Stomach (tissue), 19 donors: ENCODE data around the gene NXN. TPM values are rescaled to one million over a fixed set of nuclear protein-coding genes. Genes with fewer than 3 reads are reported as not detected.

Experiments used
- DNase-seq, 2 donors: peaks; one replicate each; pipeline versions ENCODE4 v3.0.0 to v3.0.0-alpha.2; 2013 to 2019
- H3K27ac ChIP-seq, 5 donors: fragments of 200-600 bp in 4 of 5; sonication (generic) in 4 of 5; one replicate each; pipeline ENCODE4 v1.5.1; 2013 to 2019; ENCODE audit warnings: mild to moderate bottlenecking in 1 of 5, moderate library complexity in 1 of 5
- H3K27me3 ChIP-seq, 3 donors: fragments of 200-600 bp; sonication (generic); one replicate each; pipeline ENCODE4 v1.5.1; 2017 to 2019; ENCODE audit warnings: mixed run types in 1 of 3
- H3K36me3 ChIP-seq, 4 donors: fragments of 200-600 bp; sonication (generic); 1 replicate in 3 of 4; 2 replicates in 1 of 4; pipeline ENCODE4 v1.5.1; 2016 to 2019
- H3K4me1 ChIP-seq, 4 donors: fragments of 200-600 bp; sonication (generic); one replicate each; pipeline ENCODE4 v1.5.1; 2016 to 2019
- H3K4me3 ChIP-seq, 4 donors: fragments of 200-600 bp; sonication (generic) in 3 of 4; one replicate each; pipeline ENCODE4 v1.5.1; 2016 to 2019; ENCODE audit warnings: mild to moderate bottlenecking in 1 of 4
- H3K9me3 ChIP-seq, 4 donors: fragments of 200-600 bp; sonication (generic); one replicate each; pipeline ENCODE4 v1.5.1; 2016 to 2019
- CTCF ChIP-seq, 7 experiments: fragments of 450-650 bp in 4 of 7; fragments of 200-600 bp in 3 of 7; sonication (generic) in 3 of 7; IDR thresholded peaks; one replicate each; pipeline ENCODE4 v1.5.1; 2016 to 2019; ENCODE audit warnings: antibody characterized with exemption in 7 of 7, control low read depth in 2 of 7, mild to moderate bottlenecking in 1 of 7
- EP300 ChIP-seq: sonication (generic); formaldehyde crosslinking; IDR thresholded peaks from one replicate; pipeline ENCODE4 v1.6.1; 2017; ENCODE audit warnings: antibody characterized with exemption
- POLR2A ChIP-seq, 4 donors: fragments of 450-650 bp; IDR thresholded peaks; one replicate each; pipeline ENCODE4 v1.6.1; 2016; ENCODE audit warnings: antibody characterized with exemption in 4 of 4, control low read depth in 2 of 4, mild to moderate bottlenecking in 1 of 4, moderate library complexity in 1 of 4
- POLR2AphosphoS5 ChIP-seq, 3 donors: sonication (generic); formaldehyde crosslinking; IDR thresholded peaks; one replicate each; pipeline ENCODE4 v1.6.1; 2016; ENCODE audit warnings: antibody characterized with exemption in 3 of 3
- WGBS, 5 donors: extraction: QIAGEN DNeasy Blood & Tissue Kit in 3 of 5; methylation state at CpG; one replicate each; pipeline versions ENCODE4 v1.1.5 to v1.1.7; 2013 to 2018; 5-methylcytosine and 5-hydroxymethylcytosine counted together
- intact Hi-C: fragments of 100-400 bp; cut with DNase I; formaldehyde crosslinking; loops from one replicate; pipeline ENCODE4 v1.15.1; 2023; ENCODE audit warnings: low total_unique reads
- long read RNA-seq, 10 donors: transcript quantifications; one replicate each; lab custom pipeline, GENCODE V29; 2026
- polyA plus RNA-seq, 3 donors: library from polyadenylated mRNA; stranded (reverse); fragments of 200-250 nt; gene quantifications; one replicate each; pipeline ENCODE4 v1.2.3, GENCODE V29; 2013
- total RNA-seq, 5 donors: library from RNA; depleted of rRNA; stranded (reverse); fragments of >200 nt; gene quantifications; one replicate each; pipeline versions ENCODE4 v1.1.0 to v1.2.3, GENCODE V29; 2014 to 2016
- donor health status: healthy with polysubstance abuse.
- donor health status: Bipolar disorder and iron deficiency.
- donor health status: healthy.

The NXN gene
- total RNA-seq = 10 to 100 TPM; 21.0 to 47.8 (median 26.9) TPM
- polyA plus RNA-seq = 10 to 100 TPM; 17.9 to 33.8 (median 23.2) TPM
- long read RNA-seq, donor 1, transcript NXN-201 (8 exons, 3,036 nt) = major isoform, 6 of 8 reads
- long read RNA-seq, donor 1, partial matches to known transcripts = 0 of 8 reads
- long read RNA-seq, donor 1, other reads (novel, unspliced or antisense) = 0 of 8 reads
- long read RNA-seq, donor 2, partial matches to known transcripts = 0 of 5 reads
- long read RNA-seq, donor 2, other reads (novel, unspliced or antisense) = 0 of 5 reads
- long read RNA-seq, donor 3, transcript NXN-201 (8 exons, 3,036 nt) = major isoform, 5 of 6 reads
- long read RNA-seq, donor 3, partial matches to known transcripts = 0 of 6 reads
- long read RNA-seq, donor 3, other reads (novel, unspliced or antisense) = 0 of 6 reads
- long read RNA-seq, donor 4 = 0 reads
- long read RNA-seq, donor 5, transcript NXN-201 (8 exons, 3,036 nt) = major isoform, 7 of 9 reads
- long read RNA-seq, donor 5, partial matches to known transcripts = 0 of 9 reads
- long read RNA-seq, donor 5, other reads (novel, unspliced or antisense) = 0 of 9 reads
- long read RNA-seq, donor 6, transcript NXN-201 (8 exons, 3,036 nt) = major isoform, 11 of 23 reads
- long read RNA-seq, donor 6, partial matches to known transcripts = 11 of 23 reads
- long read RNA-seq, donor 6, other reads (novel, unspliced or antisense) = 0 of 23 reads
- long read RNA-seq, donor 7, transcript NXN-201 (8 exons, 3,036 nt) = major isoform, 12 of 13 reads
- long read RNA-seq, donor 7, partial matches to known transcripts = 0 of 13 reads
- long read RNA-seq, donor 7, other reads (novel, unspliced or antisense) = 0 of 13 reads
- long read RNA-seq, donor 8, transcript NXN-201 (8 exons, 3,036 nt) = major isoform, 6 of 7 reads
- long read RNA-seq, donor 8, partial matches to known transcripts = 0 of 7 reads
- long read RNA-seq, donor 8, other reads (novel, unspliced or antisense) = 0 of 7 reads
- long read RNA-seq, donor 9, transcript NXN-201 (8 exons, 3,036 nt) = major isoform, 5 of 6 reads
- long read RNA-seq, donor 9, partial matches to known transcripts = 0 of 6 reads
- long read RNA-seq, donor 9, other reads (novel, unspliced or antisense) = 0 of 6 reads
- long read RNA-seq, donor 10, transcript NXN-201 (8 exons, 3,036 nt) = major isoform, 5 of 5 reads
- long read RNA-seq, donor 10, partial matches to known transcripts = 0 of 5 reads
- long read RNA-seq, donor 10, other reads (novel, unspliced or antisense) = 0 of 5 reads

DNA sequence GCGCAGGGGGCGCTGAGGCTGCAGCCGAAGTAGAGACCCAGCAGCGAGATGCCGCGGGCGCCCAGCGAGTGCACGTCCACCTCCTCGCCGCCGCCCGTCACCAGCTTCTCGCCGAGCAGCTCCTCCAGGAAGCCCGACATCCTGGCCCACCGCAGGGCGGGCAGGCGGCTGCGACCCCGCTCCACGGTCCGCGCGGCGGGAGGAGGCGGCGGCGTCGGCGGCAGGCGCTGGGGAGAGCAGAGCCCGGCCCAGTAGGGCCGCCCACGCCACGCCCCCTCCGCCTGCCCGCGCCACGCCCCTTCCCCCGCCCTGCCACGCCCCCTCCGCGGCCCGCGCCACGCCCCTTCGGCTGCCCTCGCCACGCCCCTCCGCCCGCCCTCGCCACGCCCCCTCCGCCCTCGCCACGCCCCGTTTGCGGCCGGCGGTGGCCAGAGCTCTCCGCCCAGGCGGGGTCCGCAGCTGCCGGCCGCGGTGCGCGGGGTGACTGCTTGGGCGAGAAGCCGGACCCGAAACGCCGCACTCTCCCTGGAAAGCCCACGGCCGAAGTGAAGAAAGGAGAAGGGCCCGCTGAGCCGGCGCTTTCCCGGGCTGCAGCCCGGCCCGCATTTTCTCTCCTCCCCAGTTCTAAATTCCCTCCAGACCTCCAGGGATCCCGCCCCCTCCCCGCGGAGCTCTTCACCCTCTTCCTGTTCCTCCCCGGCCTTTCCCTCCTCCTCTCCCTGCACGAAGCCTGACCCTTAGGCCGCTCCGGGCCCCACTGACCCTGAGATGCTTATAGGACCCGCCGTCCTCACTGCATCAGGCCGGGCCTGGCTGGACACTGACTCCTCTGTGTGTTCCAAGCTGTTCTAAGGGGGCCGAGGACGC lies at the start of gene NXN:
Gene NXN (minus strand): TSS at position 238 of the 867 bp plus-strand sequence.
- intact Hi-C loops = no loop called here
- H3K36me3 ChIP-seq = no peaks in the 10 kb centered on the region
- DNase-seq = peak; percentile 91 to 95
- no peaks in the 10 kb centered on the region for H3K9me3 ChIP-seq
- 2 to 4% (median 2%) methylated on average over 15 to 94 of the region's 94 CpGs for WGBS, 5 donors
- TF ChIP-seq CTCF (IDR thresholded peaks at IDR 0.05) = no peak
- peak in 2 of 3 donors; percentile 50 to 59 for TF ChIP-seq POLR2AphosphoS5 (IDR thresholded peaks at IDR 0.05)
- H3K27me3 ChIP-seq = peaks cover 0 to 24% (median 12%) of the 10 kb centered on the region in 3 donors
- H3K27ac ChIP-seq = peak within 1 kb of the TSS; percentile 81 to 95 (median 84)
- peak within 1 kb of the TSS; percentile 75 to 90 (median 81) for H3K4me3 ChIP-seq
- peaks cover 20 to 54% (median 36%) of the 10 kb centered on the region in 4 donors for H3K4me1 ChIP-seq

DNA sequence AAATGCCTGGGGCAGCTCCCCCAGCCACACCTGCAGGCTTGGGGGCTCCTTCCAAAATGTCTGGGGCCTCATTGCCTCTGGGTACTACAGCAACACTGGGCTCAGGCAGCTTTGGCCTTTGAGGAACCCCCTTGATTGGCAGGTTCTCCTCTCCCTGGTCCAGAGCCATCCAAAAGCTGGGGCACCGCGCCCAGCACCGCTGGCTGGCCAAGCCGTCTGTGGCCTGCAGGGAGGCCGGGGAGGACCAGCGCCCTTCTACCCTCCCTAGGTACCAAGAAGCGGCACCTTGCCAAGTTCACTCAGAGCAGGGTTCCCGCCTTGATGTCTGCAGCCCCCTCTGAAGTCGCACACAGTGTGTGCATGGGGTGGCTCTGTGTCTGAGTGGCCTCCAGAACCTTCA lies 47.5 kb upstream of the NXN start:
- Histone ChIP-seq H3K36me3 (peaks cover 0 to 48% (median 34%) of the 10 kb centered on the region in 4 donors), H3K4me1 (peaks cover 23 to 51% (median 39%) of the 10 kb centered on the region in 4 donors), H3K4me3 (no peak overlapping the region), H3K9me3 (no peaks in the 10 kb centered on the region), H3K27me3 (no peaks in the 10 kb centered on the region), H3K27ac (no peak overlapping the region)
- DNase-seq = no peak
- intact Hi-C loops = no loop called here
- WGBS, 5 donors = 57 to 94% (median 70%) methylated on average over 2 to 9 of the region's 9 CpGs; no CpG with 5 or more reads in 1 of the 5 donors
- TF ChIP-seq CTCF (IDR thresholded peaks at IDR 0.05) (no peak), POLR2A (IDR thresholded peaks at IDR 0.05) (no peak), POLR2AphosphoS5 (IDR thresholded peaks at IDR 0.05) (no peak), EP300 (no peak)

GRCh38 chr17:1026599-1026975 lies 47.0 kb upstream of the NXN start:
- Histone ChIP-seq H3K36me3 (peaks cover 0 to 46% (median 33%) of the 10 kb centered on the region in 4 donors), H3K27me3 (no peaks in the 10 kb centered on the region), H3K9me3 (no peaks in the 10 kb centered on the region), H3K27ac (no peak overlapping the region), H3K4me1 (peaks cover 20 to 47% (median 35%) of the 10 kb centered on the region in 4 donors), H3K4me3 (no peak overlapping the region)
- intact Hi-C loops = no loop called here
- DNase-seq = no peak
- TF ChIP-seq POLR2AphosphoS5 (IDR thresholded peaks at IDR 0.05) = no peak
- no peak for TF ChIP-seq POLR2A (IDR thresholded peaks at IDR 0.05)
- no peak for TF ChIP-seq EP300
- no peak for TF ChIP-seq CTCF (IDR thresholded peaks at IDR 0.05)
- WGBS, 5 donors = 88 to 97% (median 93%) methylated on average over 6 to 10 of the region's 10 CpGs
